GM18499 (cell line): Measurements from ENCODE around the gene CCDC12.

ENCODE experiments used
- ATAC-seq: cut with Tn5 transposase; IDR thresholded peaks from one replicate; pipeline ENCODE4 v1.9.1; 2021; ENCODE audit warnings: moderate number of reproducible peaks; ENCODE audit not compliant: insufficient read depth, unreplicated experiment

Gene CCDC12

GRCh38 chr3:46997453-46998091, 21.0 kb upstream of the CCDC12 start:
- no peak for ATAC-seq

DNA sequence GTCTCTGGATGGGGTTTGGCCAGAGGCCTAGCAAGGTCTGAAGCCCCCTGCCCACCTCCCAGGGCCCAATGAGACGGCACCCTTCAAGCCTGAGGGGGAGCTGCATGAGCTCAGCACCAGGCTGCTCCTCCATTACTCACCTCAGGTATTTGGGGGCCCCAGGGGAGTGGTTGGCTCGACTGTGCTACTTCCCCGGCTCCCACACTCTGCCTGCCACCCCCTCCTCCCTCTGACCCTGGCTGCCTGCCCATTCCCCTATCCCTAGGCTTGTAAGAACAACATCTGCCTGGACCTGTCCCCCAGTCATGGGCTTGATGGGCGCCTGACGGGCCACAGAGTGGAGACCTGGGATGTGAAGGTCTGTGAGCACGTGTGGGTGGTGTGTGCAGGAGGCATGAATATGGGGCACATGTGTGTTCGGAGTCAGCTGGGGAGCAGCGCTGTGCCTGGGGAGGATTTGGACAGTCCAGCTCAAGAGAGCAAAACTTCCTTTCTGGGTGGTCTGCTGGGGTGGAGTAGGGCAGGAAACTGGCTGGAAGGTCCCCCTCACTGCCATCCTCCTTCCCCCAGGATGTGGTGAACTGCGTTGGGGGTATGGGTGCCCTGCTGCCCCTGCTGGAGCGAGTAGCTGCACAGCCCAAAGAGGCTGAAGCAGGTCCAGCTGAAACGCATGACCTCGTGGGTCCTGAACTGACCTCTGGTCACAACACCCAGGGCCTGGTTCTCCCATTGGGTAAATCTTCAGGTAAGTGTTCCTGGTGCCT, 20.3 kb upstream of the CCDC12 start:
- no peak for ATAC-seq

DNA sequence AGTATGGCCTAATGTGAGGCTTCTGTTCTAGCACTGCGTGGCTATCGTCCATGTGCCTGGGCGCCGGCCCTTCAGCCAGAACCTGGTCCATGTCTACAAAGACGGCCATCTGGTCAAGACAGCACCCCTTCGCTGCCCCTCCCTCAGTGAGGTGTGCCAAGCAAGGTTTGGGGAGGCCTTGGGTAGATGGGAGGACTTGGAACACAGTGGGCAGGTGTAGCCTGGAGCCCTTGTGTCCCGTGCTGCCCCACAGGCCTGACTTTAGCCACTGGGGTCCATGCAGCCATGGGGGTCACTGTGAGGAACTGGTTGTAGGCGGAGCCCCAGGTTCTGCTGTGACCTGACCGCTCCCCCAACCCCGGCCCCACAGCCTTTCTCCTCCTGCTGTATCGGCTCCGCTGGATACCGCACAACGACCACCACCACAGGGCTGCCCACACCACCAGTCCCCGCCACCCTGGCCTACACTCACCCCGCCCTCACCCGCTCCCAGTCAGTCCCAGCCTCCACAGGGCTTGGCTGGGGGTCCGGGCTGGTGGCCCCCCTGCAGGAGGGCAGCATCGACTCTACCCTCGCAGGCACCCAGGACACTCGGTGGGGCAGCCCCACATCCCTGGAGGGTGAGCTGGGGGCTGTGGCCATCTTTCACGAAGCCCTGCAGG, 19.5 kb upstream of the CCDC12 start:
- ATAC-seq = no peak

DNA sequence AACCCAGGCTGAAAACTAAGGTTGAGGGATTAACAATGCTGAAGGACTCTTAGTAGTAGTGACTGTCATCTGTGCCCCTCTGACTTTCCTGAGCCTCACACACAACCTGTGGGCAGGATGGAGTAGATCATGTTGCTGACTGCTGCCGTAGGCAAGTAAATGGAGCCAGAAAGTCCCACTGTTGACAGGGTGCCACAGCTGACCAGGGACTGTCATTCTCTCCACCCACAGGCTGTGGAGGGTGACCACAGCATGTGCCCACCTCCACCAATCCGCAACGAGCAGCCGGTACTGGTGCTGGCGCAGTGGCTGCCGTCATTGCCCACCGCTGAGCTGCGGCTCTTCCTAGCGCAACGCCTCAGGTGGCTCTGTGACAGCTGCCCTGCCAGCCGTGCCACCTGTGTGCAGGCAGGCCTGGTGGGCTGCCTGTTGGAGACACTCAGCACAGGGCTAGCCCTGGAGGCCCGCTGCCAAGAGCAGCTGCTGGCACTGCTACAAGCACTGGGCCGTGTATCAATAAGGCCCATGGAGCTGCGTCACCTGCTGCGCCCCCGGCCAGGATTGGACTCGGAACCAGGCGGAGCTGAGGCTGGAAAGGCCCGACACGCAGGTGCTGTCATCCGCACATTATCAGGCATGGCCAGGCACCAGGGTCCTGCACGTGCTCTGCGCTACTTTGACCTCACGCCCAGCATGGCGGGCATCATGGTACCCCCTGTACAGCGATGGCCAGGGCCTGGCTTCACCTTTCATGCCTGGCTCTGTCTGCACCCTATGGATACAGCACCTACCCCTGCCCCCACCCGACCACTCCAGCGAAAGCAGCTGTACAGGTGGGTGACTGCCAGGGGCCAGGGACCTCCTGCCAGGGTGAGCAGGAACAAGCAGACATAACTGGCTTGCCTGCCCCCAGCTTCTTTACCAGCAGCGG, 18.5 kb upstream of the CCDC12 start:
- ATAC-seq = no peak

DNA sequence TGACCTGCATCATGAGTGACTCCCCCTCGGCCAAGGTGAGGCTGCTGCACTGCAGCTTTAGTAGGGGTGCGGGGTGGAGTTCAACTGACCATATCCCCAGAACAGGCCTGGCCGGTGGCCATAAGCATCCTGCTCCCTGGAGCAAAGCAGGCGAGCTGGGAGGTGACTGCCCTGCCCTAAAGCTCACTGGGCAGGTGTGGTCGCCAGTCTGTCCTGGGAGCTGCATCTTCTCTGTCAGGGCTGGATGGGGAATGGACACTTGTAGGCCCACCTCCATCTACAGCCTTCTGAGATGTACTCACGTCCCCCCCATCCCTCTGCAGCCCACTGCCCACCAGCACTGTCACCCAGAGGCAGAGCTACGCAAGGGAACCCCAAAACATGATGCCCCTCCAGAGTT, 17.4 kb upstream of the CCDC12 start:
- ATAC-seq = no peak

GRCh38 chr3:46993292-46993691, 16.7 kb upstream of the CCDC12 start:
- ATAC-seq = no peak

DNA sequence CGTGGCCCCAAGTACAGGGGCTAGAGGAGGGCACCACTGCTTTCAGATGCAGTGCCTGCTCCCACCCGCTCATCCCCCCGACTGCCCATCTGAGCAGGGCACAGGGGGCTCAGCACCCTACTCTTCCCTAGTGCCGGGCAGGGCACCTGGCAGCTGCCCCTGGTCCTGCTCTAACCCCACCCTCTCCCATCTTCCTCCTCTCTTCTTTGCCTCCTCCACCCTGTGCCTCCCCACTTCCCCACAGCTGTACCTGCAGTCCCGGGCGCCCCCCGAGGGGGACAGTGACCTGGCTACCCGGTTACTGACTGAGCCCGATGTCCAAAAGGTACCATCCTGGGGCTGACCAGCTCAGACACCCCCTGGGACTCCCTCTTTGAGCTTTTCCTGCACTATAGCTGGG, 15.7 kb upstream of the CCDC12 start:
- ATAC-seq = no peak

- ATAC-seq = no peak
Measured at GRCh38 chr3:46991406-46992165, 15.0 kb upstream of the CCDC12 start.

- ATAC-seq = no peak
Measured at GRCh38 chr3:46990573-46991374, 14.2 kb upstream of the CCDC12 start.

DNA sequence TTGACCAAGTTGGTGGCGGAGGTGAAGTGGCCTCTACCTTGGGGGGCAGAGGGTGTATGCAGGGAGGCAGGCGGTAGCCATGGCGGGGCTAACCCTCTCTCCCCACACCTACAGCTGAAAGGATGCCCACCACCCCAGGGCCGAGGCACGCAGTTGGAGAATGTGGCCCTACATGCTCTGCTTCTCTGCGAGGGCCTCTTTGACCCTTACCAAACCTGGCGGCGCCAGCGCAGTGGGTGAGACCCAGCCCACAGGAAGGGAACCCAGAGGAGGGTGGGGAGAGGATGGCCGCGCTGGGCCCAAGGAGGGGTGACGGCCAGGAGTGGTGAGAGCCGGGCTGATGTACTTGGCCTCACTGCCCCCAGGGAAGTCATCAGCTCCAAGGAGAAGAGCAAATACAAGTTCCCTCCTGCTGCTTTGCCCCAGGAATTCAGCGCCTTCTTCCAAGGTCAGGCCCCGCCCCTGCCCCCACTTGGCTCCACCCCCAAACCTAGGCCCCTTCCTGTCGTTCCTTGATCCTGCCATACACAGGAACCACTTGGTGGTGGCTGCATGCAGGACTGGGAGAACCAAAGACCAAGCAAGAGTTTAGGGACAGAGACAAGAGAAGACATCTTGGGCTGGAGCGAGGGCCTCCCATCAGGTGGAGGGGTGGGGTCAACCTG, 12.7 kb upstream of the CCDC12 start:
- no peak for ATAC-seq

DNA sequence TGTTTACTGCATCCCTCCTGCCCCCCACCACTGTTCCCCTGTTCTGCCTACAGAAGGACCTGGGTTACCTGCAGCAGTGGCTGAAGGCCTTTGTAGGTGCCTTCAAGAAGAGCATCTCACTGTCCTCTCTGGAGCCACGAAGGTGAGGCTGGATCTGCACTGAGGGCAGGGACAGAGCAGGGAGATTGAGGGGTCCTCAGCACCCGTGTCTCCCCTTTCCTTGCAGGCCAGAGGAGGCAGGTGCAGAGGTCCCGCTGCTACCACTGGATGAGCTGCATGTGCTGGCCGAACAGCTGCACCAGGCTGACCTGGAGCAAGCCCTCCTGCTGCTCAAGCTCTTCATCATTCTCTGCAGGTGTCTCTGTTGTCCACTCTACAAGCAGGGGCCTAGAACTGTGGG, 12.1 kb upstream of the CCDC12 start:
- no peak for ATAC-seq

GRCh38 chr3:46987743-46988401, 11.3 kb upstream of the CCDC12 start:
- ATAC-seq = peak; percentile 34

- no peak for ATAC-seq
Measured at GRCh38 chr3:46987319-46987742, 10.8 kb upstream of the CCDC12 start.

DNA sequence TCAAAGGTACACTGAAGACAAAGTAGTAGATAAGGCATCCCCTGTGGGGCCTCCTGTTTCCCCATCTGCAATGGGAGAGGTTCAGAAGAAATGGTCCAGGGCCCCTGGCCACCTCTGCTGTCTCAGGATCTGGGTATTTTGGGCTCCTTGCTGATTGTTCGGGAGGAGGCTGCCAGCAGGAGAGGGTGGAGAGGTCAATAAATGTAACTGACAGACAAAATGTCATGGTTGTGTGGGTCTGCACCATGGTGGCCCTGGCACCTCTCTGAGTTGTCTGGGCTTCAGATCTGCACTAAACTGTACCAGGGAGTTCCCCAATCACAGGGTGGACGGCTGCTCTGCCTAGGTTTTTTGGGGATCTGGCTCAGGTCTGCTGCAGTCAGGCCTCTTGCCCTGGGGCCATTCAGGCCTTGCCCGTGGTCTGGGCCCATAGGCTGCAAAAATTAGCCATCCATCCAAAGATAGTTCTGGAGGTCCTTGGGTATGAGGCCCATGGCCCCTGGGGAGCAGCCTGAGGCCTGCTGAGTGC, 10.3 kb upstream of the CCDC12 start:
- no peak for ATAC-seq

DNA sequence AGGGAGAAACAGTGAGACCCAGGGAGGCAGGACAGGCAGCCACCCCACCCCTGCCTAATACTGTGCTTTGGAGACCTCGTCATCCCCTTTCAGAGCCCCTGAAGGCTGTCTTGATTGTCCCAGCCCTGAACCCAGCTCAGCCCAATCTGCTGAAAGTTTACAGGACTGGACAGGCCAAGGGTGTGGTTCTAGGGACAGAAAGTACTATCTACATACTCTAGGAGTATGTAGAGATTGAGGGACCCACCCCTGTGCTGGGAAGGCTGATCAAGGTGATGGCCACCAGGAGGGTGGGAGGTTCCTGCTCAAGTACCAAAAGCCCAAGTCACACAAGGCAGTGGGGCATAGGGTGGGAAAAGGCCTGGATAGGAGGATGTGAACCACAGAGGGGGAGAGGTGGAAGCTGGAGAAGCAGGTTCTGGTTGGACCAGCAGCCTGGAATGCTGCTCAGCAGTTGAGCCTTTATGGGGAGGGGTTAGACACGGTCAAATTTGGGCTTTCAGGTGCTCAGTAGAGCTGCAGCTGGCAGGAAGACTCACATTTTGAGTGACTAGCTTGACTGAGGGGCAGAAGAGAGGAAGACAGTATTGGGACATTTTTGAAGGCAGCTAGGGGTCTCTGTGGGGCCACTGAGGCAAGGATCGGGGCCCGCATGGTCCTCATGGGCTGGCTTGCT, 9.6 kb upstream of the CCDC12 start:
- ATAC-seq = no peak

GRCh38 chr3:46985588-46985987, 9.0 kb upstream of the CCDC12 start:
- no peak for ATAC-seq
